ENCODE measurements around the gene TMEM150C. TPM values are rescaled to one million over a fixed set of nuclear protein-coding genes. Genes with fewer than 3 reads are reported as not detected.

TMEM150C gene
- total RNA-seq, 1 donor from 2014 or later, result 7.3 TPM

GRCh38 chr4:82510216-82510615, 51.6 kb downstream of the TMEM150C start:
- H3K36me3 Mint-ChIP-seq (ENCODE audit: insufficient read depth), result no peaks in the 10 kb centered on the region
- DNase-seq (ENCODE audit: low spot score, unreplicated experiment), result no peak
- no peaks in the 10 kb centered on the region for H3K27me3 Mint-ChIP-seq
- peaks cover 8% of the 10 kb centered on the region for H3K4me1 Mint-ChIP-seq (ENCODE audit: low read depth)
- no peaks in the 10 kb centered on the region for H3K9me3 Mint-ChIP-seq (ENCODE audit: low read depth)
- no peak overlapping the region for H3K4me3 Mint-ChIP-seq (ENCODE audit: low read depth)
- TF ChIP-seq, protein P1, sequence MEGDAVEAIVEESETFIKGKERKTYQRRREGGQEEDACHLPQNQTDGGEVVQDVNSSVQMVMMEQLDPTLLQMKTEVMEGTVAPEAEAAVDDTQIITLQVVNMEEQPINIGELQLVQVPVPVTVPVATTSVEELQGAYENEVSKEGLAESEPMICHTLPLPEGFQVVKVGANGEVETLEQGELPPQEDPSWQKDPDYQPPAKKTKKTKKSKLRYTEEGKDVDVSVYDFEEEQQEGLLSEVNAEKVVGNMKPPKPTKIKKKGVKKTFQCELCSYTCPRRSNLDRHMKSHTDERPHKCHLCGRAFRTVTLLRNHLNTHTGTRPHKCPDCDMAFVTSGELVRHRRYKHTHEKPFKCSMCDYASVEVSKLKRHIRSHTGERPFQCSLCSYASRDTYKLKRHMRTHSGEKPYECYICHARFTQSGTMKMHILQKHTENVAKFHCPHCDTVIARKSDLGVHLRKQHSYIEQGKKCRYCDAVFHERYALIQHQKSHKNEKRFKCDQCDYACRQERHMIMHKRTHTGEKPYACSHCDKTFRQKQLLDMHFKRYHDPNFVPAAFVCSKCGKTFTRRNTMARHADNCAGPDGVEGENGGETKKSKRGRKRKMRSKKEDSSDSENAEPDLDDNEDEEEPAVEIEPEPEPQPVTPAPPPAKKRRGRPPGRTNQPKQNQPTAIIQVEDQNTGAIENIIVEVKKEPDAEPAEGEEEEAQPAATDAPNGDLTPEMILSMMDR (IDR thresholded peaks at IDR 0.05; ENCODE audit: unreplicated experiment), result no peak
- no peak overlapping the region for H3K27ac Mint-ChIP-seq

- H3K9me3 Mint-ChIP-seq (ENCODE audit: low read depth), result no peaks in the 10 kb centered on the region
- DNase-seq (ENCODE audit: low spot score, unreplicated experiment), result no peak
- TF ChIP-seq, protein P1 (IDR thresholded peaks at IDR 0.05; ENCODE audit: unreplicated experiment), result no peak
- H3K27ac Mint-ChIP-seq, result no peak overlapping the region
- H3K36me3 Mint-ChIP-seq (ENCODE audit: insufficient read depth), result no peaks in the 10 kb centered on the region
- peaks cover 8% of the 10 kb centered on the region for H3K4me1 Mint-ChIP-seq (ENCODE audit: low read depth)
- H3K4me3 Mint-ChIP-seq (ENCODE audit: low read depth), result no peak overlapping the region
- no peaks in the 10 kb centered on the region for H3K27me3 Mint-ChIP-seq
These were observed 52.9 kb downstream of the TMEM150C start for GRCh38 chr4:82508806-82509428.

DNA sequence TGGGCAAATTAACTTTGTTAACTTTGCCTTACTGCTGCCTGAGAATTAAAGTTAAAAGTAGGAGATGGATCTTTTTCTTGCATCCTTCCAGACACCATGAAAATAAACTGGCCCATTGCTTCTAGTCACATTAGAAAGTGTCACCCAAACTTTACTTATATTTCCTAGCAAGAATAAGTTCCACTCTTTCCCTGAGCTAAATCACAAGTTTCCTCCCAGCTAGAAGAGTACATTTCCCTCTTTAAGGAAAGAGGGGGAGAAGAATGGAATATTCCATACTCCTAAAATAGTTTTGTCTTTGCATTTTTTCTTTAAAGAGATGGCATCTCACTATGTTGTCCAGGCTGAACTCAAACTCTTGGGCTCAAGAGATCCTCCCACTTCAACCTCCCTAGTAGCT, 53.8 kb downstream of the TMEM150C start:
- Mint-ChIP-seq H3K4me1 (ENCODE audit: low read depth) (peaks cover 6% of the 10 kb centered on the region), H3K27me3 (no peaks in the 10 kb centered on the region), H3K4me3 (ENCODE audit: low read depth) (no peak overlapping the region), H3K36me3 (ENCODE audit: insufficient read depth) (peaks cover 1% of the 10 kb centered on the region), H3K27ac (no peak overlapping the region), H3K9me3 (ENCODE audit: low read depth) (no peaks in the 10 kb centered on the region)
- TF ChIP-seq, protein P1 (IDR thresholded peaks at IDR 0.05; ENCODE audit: unreplicated experiment), result no peak
- no peak for DNase-seq (ENCODE audit: low spot score, unreplicated experiment)

DNA sequence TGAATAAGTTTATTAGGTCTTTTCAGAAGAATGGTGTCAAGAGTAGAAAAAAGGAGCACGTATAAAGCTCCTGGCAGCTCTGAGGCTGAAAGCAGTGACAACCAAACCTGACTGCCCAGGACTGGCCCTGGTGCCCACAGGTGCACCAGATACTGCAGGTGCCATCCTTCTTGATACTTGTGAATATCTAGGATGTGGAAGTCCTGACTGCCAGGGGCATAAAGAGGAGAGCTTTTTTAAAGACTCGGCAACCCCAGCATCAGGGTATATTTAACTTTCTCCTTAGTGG, 60.7 kb downstream of the TMEM150C start:
- Mint-ChIP-seq H3K4me3 (ENCODE audit: low read depth) (no peak overlapping the region), H3K36me3 (ENCODE audit: insufficient read depth) (peaks cover 1% of the 10 kb centered on the region), H3K9me3 (ENCODE audit: low read depth) (no peaks in the 10 kb centered on the region), H3K27ac (no peak overlapping the region), H3K4me1 (ENCODE audit: low read depth) (peaks cover 7% of the 10 kb centered on the region), H3K27me3 (no peaks in the 10 kb centered on the region)
- no peak for DNase-seq (ENCODE audit: low spot score, unreplicated experiment)
- TF ChIP-seq, protein P1 (IDR thresholded peaks at IDR 0.05; ENCODE audit: unreplicated experiment), result no peak

- DNase-seq (ENCODE audit: low spot score, unreplicated experiment), result no peak
- H3K4me3 Mint-ChIP-seq (ENCODE audit: low read depth), result no peak overlapping the region
- no peak overlapping the region for H3K27ac Mint-ChIP-seq
- peaks cover 1% of the 10 kb centered on the region for H3K36me3 Mint-ChIP-seq (ENCODE audit: insufficient read depth)
- H3K9me3 Mint-ChIP-seq (ENCODE audit: low read depth), result no peaks in the 10 kb centered on the region
- TF ChIP-seq, protein P1 (IDR thresholded peaks at IDR 0.05; ENCODE audit: unreplicated experiment), result no peak
- H3K27me3 Mint-ChIP-seq, result no peaks in the 10 kb centered on the region
- peaks cover 7% of the 10 kb centered on the region for H3K4me1 Mint-ChIP-seq (ENCODE audit: low read depth)
These were observed 61.2 kb downstream of the TMEM150C start for GRCh38 chr4:82500435-82501153.

Measured in progenitor cell of endocrine pancreas (in vitro differentiated cells).